OCI-LY7 (cell line): Measurements from ENCODE around the gene CCR3. TPM values are rescaled to one million over a fixed set of nuclear protein-coding genes. Genes with fewer than 3 reads are reported as not detected.

Experiments used
- BruUV-seq: library from RNA; stranded (reverse); fragments of 400-500 nt; replicated peaks from 2 replicates; lab custom pipeline; 2021; lab: Mats Ljungman, UMichigan
- CTCF ChIA-PET: fragments of 300-600 bp; sonication (Branson Sonifier 250); formaldehyde crosslinking; loops from one replicate; lab custom pipeline; 2022; ENCODE audit warnings: antibody characterized with exemption; ENCODE audit not compliant: unreplicated experiment; lab: Charles Lee
- POLR2A ChIA-PET: fragments of 300-600 bp; sonication (Branson Sonifier 250); formaldehyde crosslinking; loops from one replicate; lab custom pipeline; 2022; ENCODE audit warnings: antibody characterized with exemption; lab: Charles Lee
- DNase-seq: peaks from one replicate; pipeline ENCODE4 v3.0.0-alpha.2; 2015; ENCODE audit warnings: low spot score
- H2AFZ ChIP-seq: fragments of 200-600 bp; sonication (generic), shearing (Covaris generic); 2 replicates; pipeline ENCODE4 v1.6.1; 2014; ENCODE audit warnings: mild to moderate bottlenecking, antibody characterized with exemption, low read length, moderate library complexity
- H3K27ac ChIP-seq: fragments of 200-600 bp; sonication (generic); 2 replicates; pipeline ENCODE4 v1.5.1; 2014; ENCODE audit warnings: mixed run types, low read depth, mild to moderate bottlenecking, moderate library complexity, low read length, inconsistent platforms; ENCODE audit not compliant: poor library complexity, severe bottlenecking
- H3K36me3 ChIP-seq: fragments of 200-600 bp; sonication (generic); 2 replicates; pipeline ENCODE4 v1.6.1; 2014; ENCODE audit warnings: mild to moderate bottlenecking, antibody characterized with exemption, low read length, moderate library complexity, mixed read lengths; ENCODE audit not compliant: insufficient read depth
- H3K4me1 ChIP-seq: fragments of 200-600 bp; sonication (generic); 2 replicates; pipeline ENCODE4 v1.5.1; 2014; ENCODE audit warnings: mild to moderate bottlenecking, low read length; ENCODE audit not compliant: insufficient read depth, poor library complexity, severe bottlenecking
- H3K4me2 ChIP-seq: fragments of 200-600 bp; sonication (generic); 2 replicates; pipeline ENCODE4 v1.6.1; 2014; ENCODE audit warnings: mild to moderate bottlenecking, low read length
- H3K4me3 ChIP-seq: fragments of 200-600 bp; sonication (generic); 2 replicates; pipeline ENCODE4 v1.5.1; 2014; ENCODE audit warnings: mild to moderate bottlenecking, low read depth, low read length; ENCODE audit not compliant: poor library complexity, severe bottlenecking
- H3K79me2 ChIP-seq: fragments of 200-600 bp; sonication (generic); 2 replicates; pipeline ENCODE4 v1.6.1; 2016; ENCODE audit warnings: low read depth, mild to moderate bottlenecking, low read length, moderate library complexity, mixed read lengths; ENCODE audit not compliant: insufficient read depth
- H3K9me2 ChIP-seq: fragments of 200-600 bp; sonication (generic); 2 replicates; pipeline ENCODE4 v1.6.1; 2016; ENCODE audit warnings: mild to moderate bottlenecking, low read length, mixed read lengths; ENCODE audit not compliant: insufficient read depth
- H3K9me3 ChIP-seq: fragments of 200-600 bp; sonication (generic); 2 replicates; pipeline ENCODE4 v1.6.1; 2014; ENCODE audit warnings: mild to moderate bottlenecking, mixed run types, low read length, mixed read lengths
- H4K20me1 ChIP-seq: fragments of 200-600 bp; sonication (generic); 2 replicates; pipeline ENCODE4 v1.6.1; 2014; ENCODE audit warnings: mild to moderate bottlenecking, antibody characterized with exemption, low read length, moderate library complexity, mixed read lengths; ENCODE audit not compliant: insufficient read depth
- CTCF ChIP-seq: fragments of 200-600 bp; sonication (generic); conservative IDR thresholded peaks from 2 replicates; pipeline ENCODE4 v1.5.1; 2014; ENCODE audit warnings: mild to moderate bottlenecking, antibody characterized with exemption, low read length, moderate library complexity, mixed read lengths
- EZH2phosphoT487 ChIP-seq: fragments of 200-600 bp; sonication (generic); IDR thresholded peaks from 2 replicates; pipeline ENCODE4 v1.6.1; 2018; ENCODE audit warnings: low read depth, borderline replicate concordance, mild to moderate bottlenecking, mixed run types, antibody characterized with exemption, low read length, moderate library complexity, mixed read lengths
- intact Hi-C: fragments of 100-400 bp; cut with micrococcal nuclease; formaldehyde crosslinking; loops from one replicate; pipeline ENCODE4 v1.10.0; 2022; ENCODE audit not compliant: unreplicated experiment
- total RNA-seq, 2 experiments: library from RNA; depleted of rRNA in 1 of 2; stranded (reverse); fragments of >200 nt in 1 of 2; shearing (Covaris generic) in 1 of 2; gene quantifications; 2 replicates each; pipeline ENCODE4 v1.2.3, GENCODE V29; 2014 to 2022

CCR3 gene
- total RNA-seq, 2 experiments from 2014 or later, result not detected

- no peak overlapping the region for H3K4me2 ChIP-seq
- H3K4me3 ChIP-seq, result no peak overlapping the region
- H2AFZ ChIP-seq, result no peak overlapping the region
- intact Hi-C loops, result no loop called here
- CTCF ChIA-PET, result no interaction called here
- no TSS peak for BruUV-seq
- no peaks in the 10 kb centered on the region for H3K79me2 ChIP-seq
- POLR2A ChIA-PET, result interaction anchor here (0.7 kb wide), 1 partner anchor 952 kb away, joined by 3 read pairs; no protein-coding TSS in a partner anchor
- no peaks in the 10 kb centered on the region for H3K9me3 ChIP-seq
- no peaks in the 10 kb centered on the region for H3K4me1 ChIP-seq
- DNase-seq, result no peak
- no peak for TF ChIP-seq EZH2phosphoT487
- no peak for TF ChIP-seq CTCF
- H3K36me3 ChIP-seq, result no peaks in the 10 kb centered on the region
- no peak overlapping the region for H3K27ac ChIP-seq
- no peaks in the 10 kb centered on the region for H4K20me1 ChIP-seq
- no peaks in the 10 kb centered on the region for H3K9me2 ChIP-seq
Observed at GRCh38 chr3:46245146-46245545, 2.9 kb downstream of the CCR3 start.

- no peak overlapping the region for H2AFZ ChIP-seq
- no peak for TF ChIP-seq CTCF
- TF ChIP-seq EZH2phosphoT487, result no peak
- H4K20me1 ChIP-seq, result no peaks in the 10 kb centered on the region
- POLR2A ChIA-PET, result no interaction called here
- no peak overlapping the region for H3K27ac ChIP-seq
- no peaks in the 10 kb centered on the region for H3K36me3 ChIP-seq
- no peaks in the 10 kb centered on the region for H3K79me2 ChIP-seq
- DNase-seq, result no peak
- BruUV-seq, result no TSS peak
- intact Hi-C loops, result no loop called here
- CTCF ChIA-PET, result no interaction called here
- no peak overlapping the region for H3K4me3 ChIP-seq
- no peaks in the 10 kb centered on the region for H3K9me2 ChIP-seq
- no peaks in the 10 kb centered on the region for H3K9me3 ChIP-seq
- no peaks in the 10 kb centered on the region for H3K4me1 ChIP-seq
- no peak overlapping the region for H3K4me2 ChIP-seq
Observed at GRCh38 chr3:46252980-46253379, 10.7 kb downstream of the CCR3 start.

GRCh38 chr3:46258525-46258924, 16.3 kb downstream of the CCR3 start:
- BruUV-seq, result no TSS peak
- TF ChIP-seq CTCF (no peak), EZH2phosphoT487 (no peak)
- Histone ChIP-seq H3K4me1 (no peaks in the 10 kb centered on the region), H3K36me3 (no peaks in the 10 kb centered on the region), H3K4me3 (no peak overlapping the region), H3K9me2 (no peaks in the 10 kb centered on the region), H3K4me2 (no peak overlapping the region), H4K20me1 (no peaks in the 10 kb centered on the region), H2AFZ (no peak overlapping the region), H3K9me3 (no peaks in the 10 kb centered on the region; the same call in 1 of the 2 replicates), H3K79me2 (no peaks in the 10 kb centered on the region), H3K27ac (no peak overlapping the region)
- intact Hi-C loops, result no loop called here
- ChIA-PET POLR2A (no interaction called here), CTCF (no interaction called here)
- DNase-seq, result no peak
